ENCODE data around the gene PPA2. TPM values are rescaled to one million over a fixed set of nuclear protein-coding genes. Genes with fewer than 3 reads are reported as not detected.

PPA2 gene
- total RNA-seq, 1 experiment from 2014 or later: 98.5 TPM

GRCh38 chr4:105348719-105349118 lies 125.1 kb downstream of the PPA2 start:
- intact Hi-C loops (cut with micrococcal nuclease): no loop called here

More at GRCh38 chr4:105348719-105349118, 125.1 kb downstream of the PPA2 start:
- Histone ChIP-seq H3K4me3 (replicated peaks in 1 of 2; ENCODE audit: low read depth in 1 of 2, low read length in 2 of 2) (no peak overlapping the region), H3K4me1 (ENCODE audit: control insufficient read depth in 1 of 2, insufficient read depth in 2 of 2, low read length in 2 of 2) (no peaks in the 10 kb centered on the region), H2AFZ (ENCODE audit: low read depth, low read length, poor library complexity, severe bottlenecking) (no peak overlapping the region), H3K79me2 (ENCODE audit: insufficient read depth, low read length) (no peaks in the 10 kb centered on the region), H3K9me2 (ENCODE audit: insufficient read depth) (no peaks in the 10 kb centered on the region), H3K36me3 (ENCODE audit: control insufficient read depth in 1 of 2, insufficient read depth in 2 of 2, low read length in 2 of 2) (no peaks in the 10 kb centered on the region), H3K4me2 (ENCODE audit: low read length) (no peak overlapping the region), H4K20me1 (ENCODE audit: insufficient read depth) (no peaks in the 10 kb centered on the region), H3K27me3 (ENCODE audit: insufficient read depth, low read length) (no peaks in the 10 kb centered on the region), H3K9me3 (ENCODE audit: control insufficient read depth in 1 of 2, insufficient read depth in 1 of 2, low read depth in 1 of 2, low read length in 2 of 2) (no peaks in the 10 kb centered on the region), H3K9ac (ENCODE audit: low read length) (no peak overlapping the region), H3K27ac (ENCODE audit: low read depth, low read length) (no peak overlapping the region)
- ChIA-PET POLR2A (no interaction called here), CTCF (no interaction called here), RAD21 (ENCODE audit: low non-redundant PET in 1 of 2, low total read pairs in 2 of 2, uncharacterized antibody in 2 of 2, unreplicated experiment in 2 of 2) (no interaction called here)
- TF ChIP-seq ATF3 (IDR thresholded peaks at IDR 0.05): no peak
- no peak for TF ChIP-seq YY1 (IDR thresholded peaks at IDR 0.05; ENCODE audit: extremely low read depth, insufficient replicate concordance, low read depth, low read length)
- no peak for TF ChIP-seq POLR2AphosphoS5 (IDR thresholded peaks at IDR 0.05; ENCODE audit: low read depth, low read length)
- TF ChIP-seq POLR2A (IDR thresholded peaks at IDR 0.05; ENCODE audit: borderline replicate concordance, extremely low read depth, insufficient read depth, insufficient read length): no peak
- TF ChIP-seq SIN3A (IDR thresholded peaks at IDR 0.05; ENCODE audit: low read depth): no peak
- no peak for TF ChIP-seq ELF1 (IDR thresholded peaks at IDR 0.05; ENCODE audit: borderline replicate concordance, low read depth)
- no peak for TF ChIP-seq CTCF (IDR thresholded peaks at IDR 0.05 in 2 of 3, conservative IDR thresholded peaks at IDR 0.05 in 1 of 3; ENCODE audit: borderline replicate concordance in 1 of 3, insufficient read depth in 1 of 3, low read depth in 2 of 3, low read length in 2 of 3)
- TF ChIP-seq SRF (IDR thresholded peaks at IDR 0.05; ENCODE audit: low read depth): no peak
- no peak for TF ChIP-seq CEBPB (IDR thresholded peaks at IDR 0.05; ENCODE audit: low read depth)
- no peak for TF ChIP-seq SP1 (IDR thresholded peaks at IDR 0.05; ENCODE audit: low read depth)
- no peak for TF ChIP-seq ZNF274 (IDR thresholded peaks at IDR 0.05; ENCODE audit: low read depth, low read length)
- no peak for TF ChIP-seq ZFX (IDR thresholded peaks at IDR 0.05)
- BruUV-seq (replicated peaks): no TSS peak
- no peak for ATAC-seq
- no peak for DNase-seq (ENCODE audit: low read depth, low spot score)

All from HCT116 (cell line).